ENCODE results near the gene PGM2.

DNA sequence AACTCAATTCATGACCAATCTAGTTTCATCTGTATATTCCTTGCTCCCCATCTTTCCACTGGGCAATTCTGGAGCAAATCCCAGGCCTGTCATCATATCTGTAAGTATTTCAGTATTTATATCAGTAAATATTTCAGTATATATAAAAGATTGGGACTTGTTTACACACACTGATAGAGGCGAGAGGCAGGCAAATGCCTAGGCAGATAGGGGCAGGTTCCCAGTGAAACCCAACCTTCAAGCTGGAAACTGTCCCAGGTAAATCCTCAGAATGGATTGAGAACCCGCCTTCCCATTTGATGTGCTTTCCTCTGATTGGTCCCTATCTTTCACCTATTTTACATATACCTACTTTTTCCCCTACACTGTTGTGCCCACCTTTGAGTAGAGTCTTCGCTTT lies 40.6 kb downstream of the PGM2 start:
- no peak for TF ChIP-seq POLR2A (IDR thresholded peaks at IDR 0.05)
- TF ChIP-seq, protein P1, sequence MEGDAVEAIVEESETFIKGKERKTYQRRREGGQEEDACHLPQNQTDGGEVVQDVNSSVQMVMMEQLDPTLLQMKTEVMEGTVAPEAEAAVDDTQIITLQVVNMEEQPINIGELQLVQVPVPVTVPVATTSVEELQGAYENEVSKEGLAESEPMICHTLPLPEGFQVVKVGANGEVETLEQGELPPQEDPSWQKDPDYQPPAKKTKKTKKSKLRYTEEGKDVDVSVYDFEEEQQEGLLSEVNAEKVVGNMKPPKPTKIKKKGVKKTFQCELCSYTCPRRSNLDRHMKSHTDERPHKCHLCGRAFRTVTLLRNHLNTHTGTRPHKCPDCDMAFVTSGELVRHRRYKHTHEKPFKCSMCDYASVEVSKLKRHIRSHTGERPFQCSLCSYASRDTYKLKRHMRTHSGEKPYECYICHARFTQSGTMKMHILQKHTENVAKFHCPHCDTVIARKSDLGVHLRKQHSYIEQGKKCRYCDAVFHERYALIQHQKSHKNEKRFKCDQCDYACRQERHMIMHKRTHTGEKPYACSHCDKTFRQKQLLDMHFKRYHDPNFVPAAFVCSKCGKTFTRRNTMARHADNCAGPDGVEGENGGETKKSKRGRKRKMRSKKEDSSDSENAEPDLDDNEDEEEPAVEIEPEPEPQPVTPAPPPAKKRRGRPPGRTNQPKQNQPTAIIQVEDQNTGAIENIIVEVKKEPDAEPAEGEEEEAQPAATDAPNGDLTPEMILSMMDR (IDR thresholded peaks at IDR 0.05): no peak

All from upper lobe of left lung (tissue), 4 donors.